H4 (cell line): ENCODE data around the gene SPINK4. TPM values are rescaled to one million over a fixed set of nuclear protein-coding genes. Genes with fewer than 3 reads are reported as not detected.

Source experiments
- DNase-seq: peaks from one replicate; pipeline ENCODE4 v3.0.0-alpha.2; 2015; ENCODE audit warnings: low spot score
- total RNA-seq: library from RNA; depleted of rRNA; stranded (reverse); fragments of >200 nt; shearing (Covaris generic); gene quantifications from 2 replicates; pipeline ENCODE4 v1.2.3, GENCODE V29; 2014; rRNA removed

SPINK4 gene
- 4.5 TPM in 1 of 2 replicates, not detected in the other for total RNA-seq

DNA sequence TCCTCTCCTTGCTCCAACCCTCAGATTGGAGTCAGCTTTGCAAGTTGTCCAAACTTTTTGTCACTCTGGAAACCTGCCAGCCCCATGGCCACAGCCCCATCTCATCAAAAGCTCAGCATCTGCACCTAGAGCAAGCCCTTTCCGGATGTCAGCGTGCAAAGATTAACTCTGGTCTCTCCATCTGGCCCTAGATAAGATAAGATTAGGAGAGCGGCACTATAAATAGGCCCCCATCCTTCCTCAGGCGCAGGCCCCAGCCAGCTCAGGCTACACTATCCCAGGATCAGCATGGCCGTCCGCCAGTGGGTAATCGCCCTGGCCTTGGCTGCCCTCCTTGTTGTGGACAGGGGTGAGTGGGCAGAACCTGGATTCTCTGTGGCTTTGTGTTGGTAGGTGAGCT lies at the start of gene SPINK4:
TSS of gene SPINK4 (plus strand) at position 247 of the 400 bp plus-strand sequence. CDS start at position 289, 42 bp downstream.
- DNase-seq: peak; percentile 48

DNA sequence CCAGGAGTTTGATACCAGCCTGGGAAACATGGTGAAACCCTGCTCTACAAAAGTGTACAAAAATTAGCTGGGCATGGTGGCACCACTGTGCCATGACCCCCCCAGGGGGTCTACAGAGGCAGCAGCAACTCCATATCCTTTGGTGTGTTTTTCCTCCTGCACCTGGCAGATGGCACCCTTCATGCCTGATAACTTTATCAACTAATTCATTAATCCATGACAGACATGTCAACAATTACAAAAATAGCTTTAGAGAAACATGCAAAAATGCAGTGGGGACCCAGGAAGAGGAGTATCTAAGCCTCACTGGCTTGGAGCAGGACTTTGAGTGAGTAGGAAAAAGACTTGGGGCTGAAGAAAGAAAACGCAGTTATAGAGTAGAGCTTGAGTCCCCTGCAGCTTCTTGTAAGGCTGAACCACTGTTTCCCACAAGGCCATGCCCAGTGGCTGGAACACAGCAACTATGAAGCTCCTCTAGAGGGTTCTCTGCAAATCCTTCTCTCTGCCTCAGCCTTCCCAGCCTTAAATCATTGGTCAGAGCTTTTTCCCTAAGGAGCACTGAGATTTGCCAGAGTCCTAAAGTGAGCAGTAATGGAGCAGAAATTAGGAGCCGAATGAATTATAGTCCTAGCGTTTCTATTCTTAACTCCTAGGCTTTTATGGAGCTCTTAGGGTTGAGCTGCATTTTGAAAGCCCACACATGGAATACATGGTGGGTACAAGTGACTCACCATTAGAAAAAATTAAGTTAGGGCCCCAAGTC lies 47.3 kb upstream of the SPINK4 start:
- no peak for DNase-seq

DNA sequence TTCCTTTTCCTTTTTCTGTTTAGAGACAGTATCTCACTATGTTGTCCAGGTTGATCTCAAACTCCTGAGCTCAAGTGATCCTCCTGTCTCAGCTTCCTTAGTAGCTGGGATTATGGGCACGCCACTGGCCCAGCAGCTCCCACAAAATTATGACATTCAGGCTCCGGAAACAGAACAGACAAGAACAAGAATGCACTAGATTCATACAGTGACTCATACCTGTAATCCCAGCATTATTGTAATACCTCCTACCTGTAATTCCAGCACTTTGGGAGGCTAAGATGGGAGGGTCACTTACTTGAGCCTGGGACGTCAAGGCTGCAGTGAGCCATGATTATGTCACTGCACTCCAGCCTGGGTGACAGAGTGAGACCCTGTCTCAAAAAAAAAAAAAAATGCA lies 46.1 kb upstream of the SPINK4 start:
- DNase-seq: no peak

DNA sequence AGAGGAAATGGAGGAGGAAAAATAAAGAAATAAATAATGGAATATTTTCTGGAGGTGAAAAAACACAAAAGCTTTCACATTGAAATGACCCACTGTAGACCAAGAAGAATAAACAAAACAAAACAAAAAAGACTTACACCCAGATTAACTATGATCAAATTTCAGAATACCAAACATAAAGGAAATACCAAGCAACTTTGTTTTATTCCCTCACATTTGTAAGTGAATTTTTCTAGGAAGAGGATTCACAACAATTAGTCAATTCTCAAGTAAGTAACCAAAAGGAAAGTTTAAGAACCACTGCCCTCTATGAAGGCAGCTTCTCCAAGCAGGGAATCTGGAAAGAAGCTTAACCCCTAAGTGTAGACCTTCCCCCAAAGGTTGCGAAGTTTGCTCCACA lies 43.2 kb upstream of the SPINK4 start:
- no peak for DNase-seq

DNA sequence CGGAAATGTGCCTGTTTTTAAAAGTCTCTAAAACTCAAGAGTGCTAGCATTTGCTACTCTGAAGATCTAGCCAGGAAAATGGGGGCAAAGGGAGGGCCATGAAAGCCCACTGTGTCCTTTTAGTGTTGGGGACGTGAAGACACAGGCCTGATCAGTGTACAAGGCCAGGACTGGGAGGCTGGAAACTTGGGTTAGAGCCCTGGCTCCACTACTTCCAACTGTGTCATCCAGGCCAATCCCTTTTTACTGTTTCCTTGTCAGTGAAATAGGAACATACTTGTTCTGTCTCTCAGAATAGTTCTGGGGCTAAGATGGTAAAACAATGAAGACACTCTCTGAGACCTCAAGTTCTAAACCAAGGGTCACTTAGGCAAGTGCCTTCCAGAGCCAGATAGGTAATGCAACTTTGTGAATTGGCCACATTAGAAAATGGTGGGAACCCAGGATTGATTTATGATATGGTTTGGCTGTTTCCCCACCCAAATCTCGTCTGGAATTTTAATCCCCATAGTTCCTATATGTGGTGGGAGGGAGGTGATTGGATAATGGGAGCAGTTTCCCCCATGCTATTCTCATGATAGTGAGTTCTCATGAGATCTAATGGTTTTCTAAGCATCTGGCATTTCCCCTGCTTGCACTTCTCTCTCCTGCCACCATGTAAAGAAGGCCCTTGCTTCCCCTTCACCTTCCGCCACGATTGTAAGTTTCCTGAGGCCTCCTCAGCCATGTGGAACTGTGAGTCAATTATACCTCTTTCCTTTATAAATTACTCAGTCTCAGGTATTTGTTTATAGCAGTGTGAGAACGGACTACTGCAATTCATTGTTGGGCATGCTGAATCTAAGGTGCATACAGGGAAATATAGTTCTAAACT lies 42.5 kb upstream of the SPINK4 start:
- no peak for DNase-seq

- DNase-seq: peak; percentile 43
These were observed 41.8 kb upstream of the SPINK4 start for GRCh38 chr9:33198165-33198564.

GRCh38 chr9:33202018-33202417 lies 37.9 kb upstream of the SPINK4 start:
- DNase-seq: no peak

DNA sequence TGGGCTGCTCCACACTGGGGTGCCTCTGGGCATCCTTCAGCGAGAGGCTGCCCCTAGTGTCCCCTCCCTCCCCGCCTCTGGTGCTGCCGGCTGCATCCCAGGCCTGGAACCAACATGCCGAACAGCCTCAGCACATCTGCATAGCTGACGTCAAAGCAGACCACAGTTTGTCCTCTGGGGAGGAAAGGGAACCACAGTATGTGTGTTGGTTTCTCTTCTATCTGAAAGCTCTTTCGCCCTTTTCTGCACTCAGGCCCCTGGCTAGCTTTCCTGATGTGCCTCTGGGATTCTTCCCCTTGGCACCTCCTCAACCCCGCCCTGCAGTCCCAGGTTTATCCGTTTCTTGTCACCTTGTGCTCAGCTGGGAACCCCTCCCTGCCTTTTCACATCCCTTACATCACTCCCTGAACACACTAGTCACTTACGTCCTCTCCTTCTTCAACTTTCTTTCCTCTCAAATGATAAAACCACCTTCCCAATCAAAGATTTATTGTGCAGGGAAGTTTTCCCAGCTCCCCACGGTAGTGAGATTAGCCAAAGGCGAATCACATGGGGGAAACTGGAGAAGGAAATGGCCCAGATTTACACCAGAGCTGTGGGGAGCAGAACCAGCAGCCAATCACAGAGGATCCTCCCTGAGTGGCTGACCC lies 37.3 kb upstream of the SPINK4 start:
- DNase-seq: peak; percentile 75

- DNase-seq: no peak
These were observed 30.6 kb upstream of the SPINK4 start for GRCh38 chr9:33209394-33209793.

GRCh38 chr9:33210006-33210715 lies 29.8 kb upstream of the SPINK4 start:
- DNase-seq: no peak

DNA sequence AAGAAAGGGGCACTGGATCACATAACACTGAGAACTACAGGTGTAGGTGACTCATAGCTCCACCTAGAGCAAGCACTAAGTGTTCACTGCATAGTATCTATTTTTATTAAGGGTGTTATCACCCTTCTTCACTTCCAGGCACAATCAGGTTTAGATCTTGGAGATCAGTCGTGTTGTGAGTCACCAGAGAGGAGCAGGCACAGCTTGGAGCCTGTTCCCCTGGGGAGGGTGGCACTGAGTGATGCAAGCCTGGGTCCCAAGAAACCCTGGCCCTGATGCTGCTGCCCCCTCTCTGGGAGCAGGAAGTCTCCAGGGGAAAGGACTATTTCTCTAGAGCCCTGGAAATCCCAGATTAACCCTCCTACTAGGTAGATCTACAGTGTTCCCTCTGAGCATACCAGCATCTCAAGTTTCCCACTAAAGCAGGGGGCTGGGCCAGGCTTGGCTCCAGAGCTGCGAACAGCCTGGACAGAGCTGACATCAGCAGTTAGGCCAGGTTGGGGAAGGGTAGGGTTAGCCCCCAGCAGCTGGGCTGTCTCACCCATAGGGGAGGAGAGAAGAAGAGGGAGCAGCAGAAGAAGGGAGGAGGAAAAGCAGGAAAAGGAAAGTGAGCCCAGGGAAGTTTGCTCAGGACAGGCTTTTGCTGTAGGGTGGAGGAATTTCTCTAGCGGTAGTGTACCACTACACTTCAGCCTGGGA lies 28.1 kb upstream of the SPINK4 start:
- no peak for DNase-seq

- no peak for DNase-seq
These were observed 19.0 kb upstream of the SPINK4 start for GRCh38 chr9:33220681-33221567.

- DNase-seq: no peak
These were observed 18.4 kb upstream of the SPINK4 start for GRCh38 chr9:33221568-33221884.

GRCh38 chr9:33222031-33222430 lies 17.9 kb upstream of the SPINK4 start:
- no peak for DNase-seq

GRCh38 chr9:33223696-33224095 lies 16.3 kb upstream of the SPINK4 start:
- no peak for DNase-seq

DNA sequence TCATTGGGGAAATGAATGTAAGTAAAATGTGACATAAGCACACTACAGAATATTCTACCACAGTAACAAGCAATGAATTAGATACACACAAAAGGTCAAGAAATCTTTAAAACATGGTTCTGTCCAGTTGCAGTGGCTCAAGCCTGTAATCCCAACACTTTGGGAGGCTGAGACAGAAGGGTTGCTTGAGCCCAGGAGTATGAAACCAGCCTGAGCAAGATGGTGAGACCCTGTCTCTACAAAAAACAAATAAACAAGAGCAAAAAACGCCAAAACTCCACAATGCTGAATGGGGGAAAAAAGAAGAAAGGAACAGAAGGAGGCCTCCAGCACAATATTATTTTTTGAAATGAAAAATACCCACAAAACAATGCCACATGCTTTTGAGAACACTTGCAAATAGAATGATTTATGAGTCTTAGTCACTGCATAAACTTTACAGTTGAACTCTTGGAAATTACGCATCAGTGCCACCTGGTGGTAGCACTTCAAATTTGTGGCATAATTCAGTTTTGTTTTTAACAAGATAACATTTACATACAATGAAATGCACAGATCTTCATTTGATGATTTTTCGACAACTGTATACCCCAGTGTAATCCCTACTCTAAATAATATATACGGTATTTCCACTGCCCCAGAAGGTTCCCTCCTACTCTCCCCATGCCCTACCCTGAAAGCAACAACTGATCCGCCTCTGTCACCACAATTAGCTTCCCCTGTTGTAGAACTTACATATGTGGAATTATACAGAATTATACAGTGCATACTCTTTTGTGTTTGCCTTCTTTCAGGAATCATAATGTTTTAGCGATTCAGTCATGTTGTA lies 14.4 kb upstream of the SPINK4 start:
- DNase-seq: peak; percentile 69

GRCh38 chr9:33227008-33227398 lies 13.0 kb upstream of the SPINK4 start:
- DNase-seq: no peak

DNA sequence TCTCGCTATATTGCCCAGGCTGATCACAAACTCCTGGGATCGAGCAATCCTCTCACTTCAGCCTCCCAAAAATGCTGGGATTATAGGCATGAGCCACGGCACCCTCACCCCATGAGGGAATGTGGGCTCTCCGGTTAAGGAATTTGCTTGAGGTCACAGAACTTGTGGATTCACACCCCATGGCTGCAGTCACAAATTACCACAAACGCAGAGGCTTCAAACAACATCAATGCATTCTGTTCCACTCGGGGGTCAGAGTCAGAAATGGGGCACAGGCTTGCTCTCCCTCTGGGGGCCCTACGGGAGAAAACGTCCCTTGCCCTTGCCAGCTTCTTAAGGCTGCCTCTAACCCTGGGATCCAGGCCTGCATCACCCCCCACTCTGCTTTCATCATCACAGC lies 12.2 kb upstream of the SPINK4 start:
- DNase-seq: no peak

DNA sequence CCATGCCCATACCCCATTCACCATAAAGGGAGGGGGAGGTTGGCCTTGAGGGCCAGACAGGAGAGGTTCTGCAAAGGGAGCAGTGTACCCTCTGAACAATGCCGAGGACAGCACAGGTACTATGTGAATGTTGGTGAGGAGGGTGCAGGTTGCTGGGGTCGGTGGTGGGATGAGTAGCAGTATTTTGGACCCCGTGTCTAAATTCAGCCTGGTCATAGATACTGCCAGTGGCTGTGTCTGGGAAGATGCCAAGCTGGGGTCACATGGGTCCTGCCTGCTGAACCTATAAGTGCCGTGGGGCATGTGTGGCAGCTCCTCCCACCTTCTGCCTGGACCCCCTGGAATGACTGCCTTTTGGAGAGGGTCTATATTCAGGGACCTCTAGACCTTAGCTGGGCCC lies 11.4 kb upstream of the SPINK4 start:
- DNase-seq: no peak
